GF-D8 (cell line): Measurements from ENCODE around the gene VHLL.

Experiments used
- DNase-seq: peaks from one replicate; lab custom pipeline; 2025; lab: John Stamatoyannopoulos, UW

VHLL gene

GRCh38 chr1:156291226-156292061, 7.7 kb downstream of the VHLL start:
- DNase-seq, result no peak

GRCh38 chr1:156289857-156290256, 9.2 kb downstream of the VHLL start:
- DNase-seq, result no peak

DNA sequence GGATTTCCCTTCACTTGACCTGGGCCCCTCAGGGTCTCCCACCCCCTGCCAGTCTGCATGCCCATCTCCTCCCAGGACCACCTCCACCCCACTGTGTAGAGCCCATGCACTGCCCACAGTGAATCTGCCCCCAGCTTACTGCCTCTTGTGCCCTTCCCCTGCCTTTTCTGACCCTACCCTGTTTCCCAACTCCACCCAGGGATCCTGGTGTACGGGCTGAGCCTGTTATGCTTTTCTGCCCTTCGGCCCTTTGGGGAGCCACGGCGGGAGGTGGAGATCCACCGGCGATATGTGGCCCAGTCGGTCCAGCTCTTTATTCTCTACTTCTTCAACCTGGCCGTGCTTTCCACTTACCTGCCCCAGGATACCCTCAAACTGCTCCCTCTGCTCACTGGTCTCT, 13.0 kb downstream of the VHLL start:
- DNase-seq, result no peak

GRCh38 chr1:156285437-156285836, 13.7 kb downstream of the VHLL start:
- DNase-seq, result no peak

- no peak for DNase-seq
These were observed 14.3 kb downstream of the VHLL start for GRCh38 chr1:156284757-156285156.

DNA sequence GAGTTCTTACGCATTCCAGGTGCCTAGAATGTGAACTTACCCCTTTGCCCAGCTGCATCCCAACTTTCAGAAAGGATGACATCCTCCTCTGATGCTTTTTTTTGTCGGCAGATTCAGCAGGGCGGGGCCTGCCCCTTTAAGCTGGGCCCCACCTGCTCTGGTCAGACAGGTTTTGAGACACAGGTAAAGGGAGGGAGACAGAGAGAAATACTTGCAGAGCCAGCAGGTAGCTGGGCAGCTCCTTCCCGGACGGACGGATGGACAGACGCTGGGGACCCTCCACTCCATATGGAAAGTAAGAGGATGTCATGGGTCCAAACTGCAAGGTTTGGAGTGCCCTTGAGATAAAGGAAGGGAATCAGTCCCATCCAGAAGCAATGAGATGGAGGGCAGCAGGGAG, 15.0 kb downstream of the VHLL start, which contains the start of gene TMEM79:
Gene TMEM79 (plus strand): TSS at position 214 of the 400 bp plus-strand sequence. CDS start 902 bp downstream, outside the sequence.
- DNase-seq, result no peak

DNA sequence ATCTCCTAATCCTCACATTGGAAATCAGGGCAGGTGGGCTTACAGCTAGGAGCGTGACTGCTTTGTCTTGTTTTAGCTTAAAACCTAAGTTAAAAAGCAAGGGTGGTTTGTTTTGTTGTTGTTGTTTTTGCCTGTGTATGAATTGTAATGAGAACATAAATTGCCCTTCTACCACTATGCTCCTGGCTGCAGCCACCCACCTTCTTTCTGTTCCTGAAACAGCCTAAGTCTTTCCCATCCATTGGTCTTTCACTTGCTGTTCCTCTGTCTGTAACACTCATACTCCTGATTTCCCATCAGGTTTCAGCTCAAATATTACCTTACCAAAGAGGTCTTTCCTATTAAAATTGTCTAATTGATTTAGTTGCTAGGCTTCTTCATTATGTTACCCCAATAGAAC, 15.6 kb downstream of the VHLL start:
- DNase-seq, result no peak

DNA sequence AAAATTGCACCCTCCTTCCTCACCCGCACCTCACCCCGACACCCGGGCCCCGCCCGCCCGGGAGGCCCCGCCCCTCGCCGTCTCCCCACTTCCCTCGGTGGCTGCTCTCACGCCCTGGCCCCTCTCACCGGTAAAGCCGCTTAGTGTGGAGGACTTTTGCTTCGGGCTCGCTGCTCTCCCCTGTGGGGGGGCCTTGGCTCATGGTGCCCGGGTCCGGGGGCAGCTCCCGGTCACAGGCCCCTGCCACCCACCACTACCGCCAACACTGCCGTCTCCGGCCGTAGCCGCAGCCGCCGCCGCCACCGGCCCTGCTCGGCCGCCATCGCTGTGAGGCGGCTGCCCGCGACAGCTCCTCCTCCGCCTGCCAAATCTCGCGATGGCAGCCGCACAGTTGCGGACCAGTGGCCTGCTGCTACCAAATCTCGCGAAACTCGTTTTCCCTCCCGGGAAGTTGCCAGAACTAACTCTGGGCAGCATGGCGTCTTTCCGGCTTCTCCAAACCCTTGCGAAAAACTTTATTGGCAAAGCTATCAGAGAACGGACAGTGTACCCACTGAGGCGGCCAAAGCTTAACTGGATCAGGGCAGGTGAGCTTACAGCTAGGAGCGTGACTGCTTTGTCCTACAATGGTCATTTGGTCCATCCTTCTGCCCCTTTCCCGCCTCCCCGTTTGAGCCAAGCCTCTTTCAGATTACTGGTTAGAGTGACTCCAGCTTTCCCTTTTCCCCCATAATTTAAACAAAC, 16.5 kb downstream of the VHLL start, which contains the start of gene SMG5:
Gene SMG5 (minus strand): TSS at position 347 of the 744 bp plus-strand sequence. CDS start 145 bp downstream, at position 202.
- DNase-seq, result peak; percentile 94

DNA sequence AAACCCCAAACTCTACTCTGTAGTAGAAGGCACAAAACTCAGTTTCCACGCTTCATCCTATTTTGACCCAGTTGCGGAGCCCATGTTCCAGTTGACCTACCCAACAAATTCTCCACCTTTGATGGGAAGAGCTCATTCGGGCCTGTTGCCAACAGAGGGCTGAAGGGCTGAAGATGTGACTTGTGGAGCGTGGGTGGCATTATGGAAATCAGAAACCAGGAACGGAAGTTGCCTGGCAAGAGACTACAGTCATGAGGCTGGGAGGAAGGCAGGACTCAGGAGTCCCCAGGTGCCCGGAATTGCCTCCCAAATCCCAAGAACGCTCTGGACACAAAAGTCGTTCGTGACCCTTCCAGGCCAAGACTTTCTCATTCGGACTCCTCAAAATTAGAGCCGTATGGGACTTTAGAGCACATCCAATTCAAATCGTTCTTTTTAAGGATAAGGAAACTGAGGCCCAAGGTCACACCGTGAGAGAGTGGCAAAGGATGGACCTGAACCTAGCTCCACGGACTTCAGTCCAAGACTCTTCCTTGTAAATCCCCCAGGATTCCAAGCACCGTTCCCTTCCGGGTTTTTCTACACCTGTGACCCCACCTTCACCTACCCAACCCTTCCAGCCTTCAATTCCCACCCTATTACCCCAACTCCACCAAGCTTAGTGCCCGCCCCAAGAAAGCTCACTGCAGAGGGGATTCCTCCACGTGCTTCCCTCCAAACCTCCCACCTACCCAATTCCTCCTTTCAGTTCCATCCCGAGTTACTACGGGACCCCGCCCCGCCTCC, 17.2 kb downstream of the VHLL start:
- DNase-seq, result no peak

DNA sequence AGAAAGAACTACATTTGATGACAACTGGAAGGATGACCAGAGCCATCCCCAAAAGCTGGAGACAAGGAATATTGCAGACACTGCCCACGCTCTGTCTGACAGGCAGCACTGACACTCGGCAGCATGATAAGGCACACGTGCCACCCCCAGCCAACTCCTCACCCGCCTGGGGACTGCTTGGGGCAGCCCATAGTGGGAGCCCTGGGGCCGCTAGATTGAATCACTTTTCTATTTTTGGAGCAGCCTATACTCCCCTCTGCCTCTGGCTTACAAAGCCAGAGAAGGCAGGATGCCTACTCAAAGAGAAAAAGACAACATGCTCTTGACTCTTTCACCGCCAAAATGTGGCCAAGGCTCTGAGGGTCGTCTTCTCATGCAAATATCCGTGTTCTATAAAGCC, 17.8 kb downstream of the VHLL start:
- DNase-seq, result no peak

DNA sequence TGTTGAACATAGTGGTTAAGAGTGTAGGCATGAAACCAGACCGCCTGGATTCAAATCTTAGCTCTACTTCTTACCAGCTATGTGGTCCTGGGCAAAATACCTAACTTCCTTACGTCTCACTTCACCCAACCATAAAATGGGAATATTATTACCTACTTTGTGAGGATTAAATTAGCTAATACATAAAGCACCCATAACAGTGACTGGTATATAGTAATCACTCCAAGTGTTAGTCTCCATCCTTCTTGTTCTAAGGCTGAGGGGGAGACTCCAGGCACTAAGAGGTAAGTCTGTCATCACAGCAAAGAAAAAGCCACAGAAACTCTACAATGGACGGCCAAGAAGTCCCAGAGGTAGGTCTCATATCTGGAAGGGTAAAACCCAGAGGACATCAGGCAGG, 19.3 kb downstream of the VHLL start:
- DNase-seq, result no peak

GRCh38 chr1:156276966-156277381, 22.1 kb downstream of the VHLL start:
- no peak for DNase-seq

GRCh38 chr1:156276532-156276931, 22.6 kb downstream of the VHLL start:
- no peak for DNase-seq

DNA sequence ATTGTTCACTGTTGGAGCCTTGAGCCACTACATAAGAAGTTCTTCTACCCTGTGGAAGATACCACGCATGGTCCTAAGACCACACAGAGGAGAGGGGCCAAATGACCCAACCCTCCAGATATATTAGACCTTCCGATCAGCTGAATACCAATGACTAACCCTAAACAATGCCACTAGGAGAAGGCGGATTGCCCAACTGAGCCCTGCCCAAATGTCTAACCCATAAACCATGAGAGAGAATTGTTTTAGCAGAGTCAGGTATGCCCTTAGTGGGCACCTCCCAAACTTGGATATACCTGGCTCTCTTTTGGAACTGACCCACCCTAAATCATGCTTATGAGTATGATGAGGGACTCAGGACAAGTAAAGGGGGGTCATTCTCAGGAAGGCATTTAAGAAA, 28.8 kb downstream of the VHLL start:
- DNase-seq, result no peak

- no peak for DNase-seq
These were observed 30.8 kb downstream of the VHLL start for GRCh38 chr1:156268336-156268735.

GRCh38 chr1:156266051-156266450, 33.1 kb downstream of the VHLL start:
- DNase-seq, result no peak

GRCh38 chr1:156263288-156263655, 35.8 kb downstream of the VHLL start:
- DNase-seq, result no peak

GRCh38 chr1:156262461-156263287, 36.4 kb downstream of the VHLL start:
- no peak for DNase-seq

DNA sequence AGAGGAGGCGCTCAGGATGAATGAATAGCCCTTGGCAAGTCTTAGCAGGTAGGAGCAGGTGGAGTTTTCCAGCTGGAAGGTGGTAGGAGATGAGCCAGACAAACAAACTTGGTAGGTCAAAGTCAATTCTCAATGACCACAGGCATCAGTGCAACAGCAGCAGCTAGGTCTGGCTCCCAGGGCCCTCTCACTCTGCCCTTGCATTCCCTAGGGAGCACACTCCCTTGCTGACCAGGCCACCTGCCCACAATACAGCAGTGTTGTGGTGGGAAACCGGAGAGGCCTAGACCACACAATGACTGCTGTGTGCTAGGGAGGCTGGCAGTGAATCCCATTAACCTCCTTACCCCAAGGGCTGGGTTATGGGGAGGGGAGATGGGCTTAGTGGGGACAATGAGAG, 38.2 kb downstream of the VHLL start:
- DNase-seq, result no peak

GRCh38 chr1:156259805-156260204, 39.3 kb downstream of the VHLL start:
- no peak for DNase-seq

GRCh38 chr1:156258859-156259258, 40.2 kb downstream of the VHLL start:
- DNase-seq, result no peak
